GM21619 (cell line): ENCODE measurements around the gene DCHS1.

Experiments used
- ATAC-seq: cut with Tn5 transposase; IDR thresholded peaks from one replicate; pipeline ENCODE4 v1.9.1; 2021; ENCODE audit not compliant: unreplicated experiment

DCHS1 gene

DNA sequence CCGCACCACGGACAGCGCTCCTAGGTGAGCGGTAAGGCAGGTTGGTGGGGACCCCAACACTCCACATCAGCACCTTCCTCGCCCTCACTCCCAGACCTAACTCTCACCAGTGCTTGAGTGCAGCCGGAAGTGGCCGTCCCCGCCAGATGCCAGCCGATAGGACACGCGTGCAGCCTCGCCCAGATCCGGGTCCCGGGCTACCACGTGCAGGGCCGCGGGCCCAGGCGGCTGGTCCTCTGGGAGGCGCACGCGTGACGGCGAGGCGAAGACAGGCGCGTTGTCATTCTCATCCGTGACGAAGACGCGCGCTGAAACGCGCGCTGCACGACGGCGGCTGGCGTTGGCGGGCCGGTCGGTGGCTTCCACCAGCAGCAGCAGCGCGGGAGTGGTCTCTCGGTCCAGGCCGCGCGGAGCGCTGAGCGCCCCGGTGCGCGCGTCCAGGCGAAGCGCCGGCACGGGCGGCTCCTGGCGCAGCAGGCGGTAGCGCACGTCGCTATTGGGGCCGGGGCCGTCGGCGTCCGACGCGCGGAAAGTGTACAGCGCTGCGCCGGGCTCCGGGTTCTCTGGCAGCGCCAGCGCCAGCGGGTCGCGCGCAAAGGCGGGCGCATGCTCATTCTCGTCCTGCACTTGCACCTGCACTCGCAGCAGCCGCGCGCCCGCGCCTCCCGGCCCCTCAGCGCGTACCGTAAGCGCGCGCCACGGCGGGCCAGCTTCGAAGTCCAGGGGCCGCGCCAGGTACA lies 25.5 kb downstream of the DCHS1 start:
- ATAC-seq: no peak

DNA sequence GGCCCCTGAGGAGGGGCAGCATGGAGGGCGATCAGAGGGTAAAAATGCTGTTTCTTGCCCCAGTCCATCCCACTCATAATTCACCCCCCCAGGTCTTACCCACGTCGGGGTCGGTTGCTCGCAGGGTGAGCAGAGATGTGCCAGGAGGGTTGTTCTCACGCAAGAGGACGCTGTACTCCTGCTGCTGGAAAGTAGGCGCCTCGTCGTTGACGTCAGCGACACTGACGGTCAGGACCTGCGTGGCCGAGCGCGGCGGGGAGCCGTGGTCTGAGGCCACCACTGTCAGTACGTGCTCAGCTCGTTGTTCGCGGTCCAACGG lies 26.1 kb downstream of the DCHS1 start:
- ATAC-seq: no peak

DNA sequence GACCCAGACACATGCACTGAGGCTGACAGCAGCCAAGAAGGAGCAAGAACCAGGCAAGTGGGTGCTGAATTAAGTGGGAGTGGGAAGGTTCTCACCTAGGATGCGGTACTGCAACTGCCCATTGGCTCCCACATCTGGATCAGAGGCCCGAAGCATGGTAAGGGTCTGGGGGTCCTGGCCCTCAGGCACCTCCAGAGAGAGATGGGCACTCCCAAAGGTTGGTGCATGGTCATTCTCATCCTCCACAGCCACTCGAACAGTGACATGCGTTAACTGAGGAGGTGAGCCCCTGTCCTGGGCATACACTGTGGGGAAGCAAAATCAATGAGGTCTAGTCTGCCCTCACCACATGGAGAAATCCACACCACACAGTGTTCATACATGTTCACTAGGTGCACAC lies 27.1 kb downstream of the DCHS1 start:
- no peak for ATAC-seq

DNA sequence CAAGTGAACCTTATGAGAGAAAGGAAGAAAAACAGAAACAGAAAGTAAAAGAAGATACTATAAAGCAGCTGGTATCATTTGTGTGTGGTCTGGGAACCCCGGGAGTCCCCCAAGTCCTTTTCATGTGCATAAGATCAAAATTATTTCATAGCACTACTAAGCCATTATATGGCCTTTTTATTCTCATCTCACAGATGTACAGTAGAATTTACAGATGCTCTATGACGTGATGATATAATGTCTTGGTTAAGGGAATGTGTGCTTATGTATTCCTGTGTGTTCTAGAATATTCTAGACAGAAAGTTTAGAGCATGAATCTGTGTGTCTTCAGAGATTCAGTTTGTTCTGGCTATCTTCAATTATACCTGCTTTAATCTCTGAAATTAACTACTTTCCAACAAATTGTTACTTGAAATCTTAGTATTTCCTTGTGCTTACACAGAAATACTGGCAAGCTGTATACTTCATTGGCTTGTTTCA lies 27.8 kb downstream of the DCHS1 start:
- ATAC-seq: peak; percentile 72

- no peak for ATAC-seq
Observed at GRCh38 chr11:6626971-6627761, 28.4 kb downstream of the DCHS1 start.

- no peak for ATAC-seq
Observed at GRCh38 chr11:6625832-6626420, 29.7 kb downstream of the DCHS1 start.

GRCh38 chr11:6625156-6625831 lies 30.3 kb downstream of the DCHS1 start:
- no peak for ATAC-seq

- ATAC-seq: no peak
Observed at GRCh38 chr11:6623391-6624363, 31.9 kb downstream of the DCHS1 start.

GRCh38 chr11:6622261-6623171 lies 33.1 kb downstream of the DCHS1 start:
- ATAC-seq: no peak

DNA sequence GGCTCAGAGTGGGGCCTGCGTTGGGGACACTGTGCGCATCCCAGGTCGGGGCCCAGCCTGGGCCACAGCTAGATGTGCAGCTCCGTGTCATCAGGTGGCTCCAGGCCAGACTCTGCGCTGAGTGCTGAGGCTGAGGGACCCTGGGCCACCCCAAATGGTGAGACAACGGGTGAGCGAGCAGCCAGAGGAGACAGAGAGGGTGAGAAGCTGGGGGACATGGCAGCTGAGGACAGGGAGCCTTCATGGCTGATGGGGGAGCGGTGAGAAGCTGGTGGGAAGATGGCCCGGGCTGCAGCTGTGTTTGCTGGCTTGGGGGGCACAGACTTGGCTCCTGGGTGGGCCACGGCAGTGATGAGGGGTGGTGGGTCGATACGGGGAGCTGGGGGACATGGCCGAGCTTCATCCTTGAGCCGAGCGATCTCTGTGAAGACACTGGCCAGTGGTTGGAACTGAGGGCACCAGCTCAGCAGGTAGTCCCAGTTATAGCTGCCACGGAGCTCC lies 33.8 kb downstream of the DCHS1 start:
- ATAC-seq: no peak

GRCh38 chr11:6620636-6621035 lies 35.0 kb downstream of the DCHS1 start:
- no peak for ATAC-seq

DNA sequence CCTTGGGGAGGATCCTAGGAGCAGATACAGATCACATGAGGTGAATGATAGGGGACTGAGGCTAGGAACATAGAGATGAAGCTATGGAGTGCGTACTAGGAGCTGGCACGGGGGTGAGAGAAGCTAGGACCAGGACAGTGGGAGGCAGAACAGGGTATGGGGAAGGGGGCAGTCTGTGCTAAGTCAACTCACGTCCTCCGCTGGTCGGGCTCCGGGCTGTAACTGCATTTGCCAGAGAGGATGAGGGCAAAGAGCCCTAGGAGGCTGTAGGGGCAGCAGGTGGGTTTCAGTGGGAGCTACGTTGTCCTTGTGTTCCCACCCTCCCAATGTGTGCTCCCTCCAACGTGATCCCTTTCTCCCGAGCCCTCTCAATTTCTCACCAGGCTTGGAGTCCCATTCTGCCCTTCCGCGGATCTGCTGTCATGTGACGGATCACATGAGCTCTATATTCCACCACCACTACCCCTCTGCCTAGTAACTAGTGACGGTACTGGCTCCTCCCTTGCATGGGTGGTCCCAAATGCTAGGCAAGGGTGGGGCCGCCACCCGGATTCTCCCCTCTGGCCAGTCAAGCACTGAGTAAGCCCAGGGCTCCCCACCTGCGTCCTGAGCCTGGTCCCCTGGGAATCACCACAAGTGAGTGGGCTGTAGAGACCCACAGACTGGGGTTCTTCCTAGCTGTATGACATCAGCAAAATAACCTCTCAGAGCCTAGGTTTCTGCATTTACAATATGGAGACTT lies 36.4 kb downstream of the DCHS1 start, which contains the start of gene TPP1:
TSS of gene TPP1 (minus strand) at position 419 of the 742 bp plus-strand sequence. CDS start at position 397, 22 bp downstream.
- ATAC-seq: peak; percentile 99

DNA sequence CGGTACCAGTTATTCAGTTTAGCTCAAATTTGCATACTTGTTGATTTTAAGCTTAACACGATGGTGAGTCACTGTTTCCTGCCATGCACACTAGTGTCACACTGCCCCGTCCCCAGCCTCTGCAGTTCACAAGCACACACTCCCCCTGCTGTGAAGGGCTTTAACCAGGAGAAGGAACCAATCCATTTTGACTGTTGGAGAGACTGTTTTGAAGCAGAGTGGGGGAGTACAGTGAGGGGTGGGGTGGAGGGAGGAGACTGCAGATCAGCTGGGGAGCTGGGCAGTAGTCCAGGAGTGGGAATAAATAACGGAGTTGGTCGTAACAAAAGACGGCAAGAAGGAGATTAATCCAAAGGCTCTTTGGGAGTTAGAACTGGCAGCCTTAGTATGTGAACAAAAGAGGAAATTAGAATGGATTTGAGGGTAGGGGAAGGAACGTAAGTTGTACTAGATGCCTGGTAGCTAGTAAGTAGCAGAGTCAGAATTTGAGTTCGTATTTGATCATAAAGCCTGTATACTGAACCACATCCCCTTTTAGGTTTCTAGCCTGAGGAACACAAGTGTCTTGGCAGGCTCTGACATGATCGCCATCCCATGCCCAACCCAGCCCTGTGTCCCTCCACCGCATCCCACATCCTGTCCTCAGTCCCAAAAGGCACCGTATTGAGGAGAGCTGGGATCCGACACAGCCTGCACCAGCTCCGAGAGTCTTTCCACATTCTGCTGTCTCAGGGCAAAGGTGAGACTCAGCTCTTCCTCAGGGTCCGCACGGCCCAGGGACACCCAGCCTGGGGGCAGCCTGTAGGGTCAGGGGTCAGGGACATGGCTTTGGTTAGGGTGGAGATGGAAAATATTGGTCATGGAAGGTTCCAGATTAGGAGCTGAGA lies 37.2 kb downstream of the DCHS1 start:
- no peak for ATAC-seq

DNA sequence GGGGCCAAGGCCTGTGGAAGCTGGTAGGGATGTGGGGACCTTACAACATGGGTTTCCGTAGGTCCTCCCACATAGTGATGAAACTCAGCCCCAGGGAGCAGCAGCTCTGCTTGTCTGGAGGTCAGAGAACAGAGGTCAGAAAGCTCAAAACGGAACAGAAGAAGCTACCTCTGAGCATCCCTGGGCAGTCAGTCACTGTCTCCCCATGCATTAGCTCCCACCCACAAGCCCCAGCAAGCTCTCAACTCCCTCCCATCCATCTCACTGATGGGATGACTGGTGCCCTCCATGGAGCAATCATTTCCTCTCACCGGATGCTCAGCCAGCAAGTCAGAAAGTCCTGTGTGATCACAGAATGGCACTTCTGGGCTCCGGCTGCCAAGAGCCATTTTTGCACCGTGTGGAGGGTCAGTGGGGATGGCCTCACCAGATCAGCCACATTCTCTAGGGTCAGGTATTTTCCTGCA lies 38.3 kb downstream of the DCHS1 start:
- no peak for ATAC-seq

DNA sequence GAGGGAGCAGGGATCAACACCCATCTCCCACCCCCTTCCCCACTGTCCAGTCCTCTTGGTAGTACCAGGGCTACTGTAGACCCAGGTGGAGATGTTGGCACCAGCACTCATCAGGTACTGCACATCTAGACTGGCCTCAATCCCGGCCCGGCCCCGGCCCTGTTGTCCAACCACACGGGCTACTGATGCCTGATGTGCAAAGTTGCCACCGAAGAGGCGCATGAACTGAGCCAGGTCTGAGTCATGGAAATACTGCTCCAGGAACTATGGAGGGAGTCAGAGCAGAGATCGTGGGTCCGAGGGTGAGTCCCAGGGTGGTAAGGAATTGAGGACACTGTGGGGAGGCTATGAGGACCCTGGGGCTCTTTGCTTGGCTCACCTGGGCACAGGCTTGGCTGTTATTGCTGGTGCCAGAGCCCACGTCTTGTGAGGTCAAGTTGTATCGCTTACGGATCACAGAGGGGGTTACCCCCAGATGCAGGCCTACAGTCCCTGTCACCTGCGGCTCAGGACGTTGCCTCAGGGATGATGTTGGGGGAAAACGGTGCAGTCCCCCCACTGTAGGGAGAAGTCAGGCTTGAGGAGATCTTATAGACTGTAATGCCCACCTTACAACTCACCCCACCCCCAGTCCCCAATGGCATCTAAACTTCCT lies 38.9 kb downstream of the DCHS1 start:
- no peak for ATAC-seq

GRCh38 chr11:6615882-6616585 lies 39.6 kb downstream of the DCHS1 start:
- no peak for ATAC-seq
